K562 (cell line): ENCODE results near the gene TAF1B. TPM values are rescaled to one million over a fixed set of nuclear protein-coding genes. Genes with fewer than 3 reads are reported as not detected.

Experiments used
- ARHGAP35 ChIP-seq: fragments of 450-650 bp; IDR thresholded peaks from 2 replicates; pipeline ENCODE4 v1.6.1; 2018; ENCODE audit not compliant: partially characterized antibody
- BCL6 ChIP-seq: fragments of 250-450 bp; sonication (Bioruptor Pico); IDR thresholded peaks from 2 replicates; pipeline ENCODE4 v1.4.0; 2020
- CHD4 ChIP-seq: fragments of 200-600 bp; sonication (generic); IDR thresholded peaks from 3 replicates; pipeline ENCODE4 v1.6.1; 2012; ENCODE audit warnings: low read depth, mild to moderate bottlenecking, mixed read lengths, low read length, inconsistent platforms; ENCODE audit not compliant: insufficient read depth, insufficient replicate concordance, poor library complexity, severe bottlenecking
- CREM ChIP-seq: IDR thresholded peaks from 2 replicates; pipeline ENCODE4 v1.6.1; 2014; ENCODE audit warnings: antibody characterized with exemption, low read depth
- FOXM1 ChIP-seq, 2 experiments: fragments of 450-650 bp in 1 of 2; sonication (generic) in 1 of 2; formaldehyde crosslinking in 1 of 2; IDR thresholded peaks; 2 replicates each; pipeline versions ENCODE4 v1.6.1 to v1.9.0; 2017 to 2022; ENCODE audit warnings: low read depth in 2 of 2, mild to moderate bottlenecking in 2 of 2, missing genetic modification reagents in 1 of 2, moderate library complexity in 1 of 2
- GATA2 ChIP-seq: sonication (generic); formaldehyde crosslinking; IDR thresholded peaks from 2 replicates; pipeline ENCODE4 v1.4.0; 2020; ENCODE audit warnings: mild to moderate bottlenecking, missing genetic modification reagents
- HNRNPL ChIP-seq: fragments of 200-400 bp; formaldehyde crosslinking; IDR thresholded peaks from 2 replicates; pipeline ENCODE4 v1.6.1; 2017; ENCODE audit warnings: low read depth, mild to moderate bottlenecking, low read length
- IRF1 ChIP-seq: sonication (generic); formaldehyde crosslinking; IDR thresholded peaks from 2 replicates; pipeline ENCODE4 v1.8.0; 2022; ENCODE audit warnings: missing genetic modification reagents, mild to moderate bottlenecking, borderline replicate concordance
- KDM4B ChIP-seq, 2 experiments: fragments of 450-650 bp in 1 of 2; sonication (generic) in 1 of 2; IDR thresholded peaks; 2 replicates each; pipeline ENCODE4 v1.6.1; 2016 to 2017; ENCODE audit warnings: borderline replicate concordance in 2 of 2, antibody characterized with exemption in 1 of 2, low read depth in 1 of 2, mild to moderate bottlenecking in 1 of 2
- NFIC ChIP-seq: fragments of 450-650 bp; IDR thresholded peaks from 2 replicates; pipeline ENCODE4 v1.6.1; 2017; ENCODE audit warnings: mild to moderate bottlenecking, inconsistent platforms
- NFIX ChIP-seq: fragments of 250-450 bp; sonication (Bioruptor Pico); IDR thresholded peaks from 2 replicates; pipeline ENCODE4 v1.4.0; 2020; ENCODE audit warnings: low read depth, mild to moderate bottlenecking, moderate library complexity
- NFRKB ChIP-seq: fragments of 450-650 bp; IDR thresholded peaks from 2 replicates; pipeline ENCODE4 v1.6.1; 2016; ENCODE audit warnings: low read depth
- POLR2AphosphoS2 ChIP-seq: IDR thresholded peaks from 2 replicates; pipeline ENCODE4 v1.6.1; 2012; ENCODE audit warnings: low read length, improper control_type of control experiment
- PYGO2 ChIP-seq: fragments of 450-650 bp; IDR thresholded peaks from 2 replicates; pipeline ENCODE4 v1.6.1; 2016; ENCODE audit warnings: mild to moderate bottlenecking, missing genetic modification characterization, moderate library complexity, missing compliant biosample characterization
- SP2 ChIP-seq: IDR thresholded peaks from 2 replicates; pipeline ENCODE4 v1.6.1; 2011; ENCODE audit warnings: mild to moderate bottlenecking, low read depth, low read length, moderate library complexity; ENCODE audit not compliant: poor library complexity, severe bottlenecking; ENCODE audit errors: extremely low read depth
- SUPT5H ChIP-seq: fragments of 450-650 bp; IDR thresholded peaks from 2 replicates; pipeline ENCODE4 v1.6.1; 2016
- TAF15 ChIP-seq: fragments of 200-400 bp; formaldehyde crosslinking; IDR thresholded peaks from 2 replicates; pipeline ENCODE4 v1.6.1; 2017; ENCODE audit warnings: mild to moderate bottlenecking, low read depth, low read length, moderate library complexity
- U2AF2 ChIP-seq: fragments of 200-400 bp; formaldehyde crosslinking; optimal IDR thresholded peaks from 2 replicates; pipeline ENCODE3; 2017; ENCODE audit warnings: low read depth, mild to moderate bottlenecking, low read length
- ZFP30 ChIP-seq: fragments of 250-450 bp; sonication (Bioruptor Pico); IDR thresholded peaks from 2 replicates; pipeline ENCODE4 v1.8.0; 2022; ENCODE audit warnings: moderate library complexity, mild to moderate bottlenecking, inconsistent platforms, borderline replicate concordance
- ZFX ChIP-seq: sonication (generic); formaldehyde crosslinking; IDR thresholded peaks from 2 replicates; pipeline ENCODE4 v1.8.0; 2022; ENCODE audit warnings: mild to moderate bottlenecking, missing genetic modification reagents, moderate library complexity
- ZKSCAN8 ChIP-seq: fragments of 200-800 bp; sonication (Bioruptor generic); IDR thresholded peaks from 2 replicates; pipeline ENCODE4 v1.6.1; 2016; ENCODE audit warnings: missing genetic modification characterization, missing compliant biosample characterization
- ZNF143 ChIP-seq: sonication (generic); formaldehyde crosslinking; IDR thresholded peaks from 2 replicates; pipeline ENCODE4 v1.9.0; 2022; ENCODE audit warnings: mild to moderate bottlenecking, missing genetic modification reagents
- ZNF311 ChIP-seq: fragments of 250-450 bp; sonication (Bioruptor Pico); IDR thresholded peaks from 2 replicates; pipeline ENCODE4 v1.4.0; 2020; ENCODE audit warnings: mild to moderate bottlenecking, moderate library complexity
- ZNF324 ChIP-seq: fragments of 250-450 bp; sonication (Bioruptor Pico); IDR thresholded peaks from 2 replicates; pipeline ENCODE4 v1.4.0; 2020; ENCODE audit warnings: mild to moderate bottlenecking
- ZNF561 ChIP-seq: fragments of 450-650 bp; formaldehyde crosslinking; conservative IDR thresholded peaks from 2 replicates; pipeline ENCODE4 v1.4.0; 2020; ENCODE audit warnings: mild to moderate bottlenecking, moderate library complexity
- polyA plus RNA-seq, 8 experiments: library from polyadenylated mRNA; depleted of rRNA in 4 of 8; stranded (reverse) in 5 of 8; unstranded in 3 of 8; fragments of >200 nt; fragmentation: Nextera tagmentation in 2 of 8; fragmentation: Illumina TruSeq in 1 of 8; extraction: Ambion mirVana in 2 of 8; extraction: Trizol in 1 of 8; gene quantifications; 2 replicates each; pipeline versions ENCODE4 v1.2.1 to v1.2.3, GENCODE V29; 2011 to 2014; ENCODE audit warnings: inconsistent platforms in 1 of 8, missing spikeins in 1 of 8
- total RNA-seq, 7 experiments: library from RNA; depleted of rRNA in 6 of 7; stranded (reverse); fragments of >200 nt in 6 of 7; fragmentation: Illumina TruSeq in 2 of 7; extraction: Trizol in 2 of 7; gene quantifications; 2 replicates each; pipeline versions ENCODE4 v1.2.1 to v1.2.3, GENCODE V29; 2011 to 2021; ENCODE audit warnings: low replicate concordance in 1 of 7
- TF ChIP-seq, protein P1 (sequence below): fragments of 450-650 bp; IDR thresholded peaks from 2 replicates; pipeline ENCODE4 v1.6.1; 2016; ENCODE audit warnings: low read depth, mild to moderate bottlenecking, moderate library complexity
- TF ChIP-seq, protein P2 (sequence below): sonication (generic); formaldehyde crosslinking; IDR thresholded peaks from 2 replicates; pipeline ENCODE4 v1.8.1; 2022; ENCODE audit warnings: missing genetic modification reagents

Gene TAF1B
- total and polyA plus RNA-seq, 9 of the 15 experiments (the other 6 are each of a cell fraction or from before 2014, with no cell fraction given) = 8.8 to 25.1 (median 17.3) TPM

DNA sequence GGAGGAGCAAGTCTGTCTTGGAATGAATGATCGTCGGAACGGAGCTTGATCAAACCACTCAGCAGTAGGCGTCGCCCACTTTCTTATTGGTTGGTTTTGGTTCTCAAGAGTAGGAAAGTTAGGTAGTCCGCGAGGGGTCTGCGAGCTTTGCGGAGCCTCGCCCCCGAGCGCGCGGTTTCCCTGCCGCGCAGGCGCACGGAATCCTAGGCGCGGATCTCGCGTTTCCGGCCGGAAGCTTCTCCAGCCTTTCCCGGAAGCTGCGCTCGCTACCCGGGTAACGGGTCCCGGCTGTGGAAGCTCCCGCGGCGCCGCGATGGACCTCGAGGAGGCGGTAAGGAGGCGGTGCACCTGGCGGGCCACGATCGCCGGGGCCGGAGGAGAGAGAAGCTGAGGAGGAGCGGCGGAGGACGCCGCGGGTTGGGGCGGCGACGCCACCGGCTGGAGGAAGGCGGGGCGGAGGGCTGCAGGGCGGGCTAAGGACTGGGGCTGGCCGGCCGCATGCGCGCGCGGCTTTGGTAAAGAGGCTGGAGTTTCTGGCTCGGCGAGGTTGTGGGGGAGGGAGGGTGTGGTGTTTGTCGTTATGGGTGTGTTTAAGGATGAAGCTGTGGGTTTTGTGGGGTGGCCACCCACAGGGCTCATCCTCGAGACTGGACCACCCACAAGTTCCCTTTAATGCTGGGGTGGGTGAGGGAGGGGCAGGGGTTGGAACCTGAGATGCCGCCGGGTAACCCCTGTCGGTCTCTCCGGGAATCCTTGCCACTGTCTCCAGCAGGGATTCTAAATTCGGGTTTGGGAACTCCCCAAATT lies at the start of gene TAF1B (continued):
- TF ChIP-seq ZFX (CRISPR knock-in tag) (peak; percentile 86), POLR2AphosphoS2 (no peak), SP2 (no peak), ARHGAP35 (no peak), CHD4 (no peak), NFIX (CRISPR knock-in tag) (no peak), HNRNPL (no peak), ZKSCAN8 (no peak), CREM (peak; percentile 37), PYGO2 (no peak), U2AF2 (no peak), BCL6 (CRISPR knock-in tag) (no peak), ZFP30 (no peak), TAF15 (no peak), GATA2 (no peak), FOXM1 (IDR thresholded peaks at IDR 0.05; ENCODE audit: low read depth) (no peak), FOXM1 (CRISPR knock-in tag; IDR thresholded peaks at IDR 0.05; ENCODE audit: low read depth) (no peak), IRF1 (CRISPR knock-in tag) (no peak; the same call in 1 of the 2 replicates), ZNF561 (CRISPR knock-in tag) (no peak), SUPT5H (peak; percentile 92), KDM4B (IDR thresholded peaks at IDR 0.05; ENCODE audit: borderline replicate concordance in 2 of 2, low read depth in 1 of 2) (0 out of 4 replicates have a peak, but pooled peaks of 1 of the 2 experiments have one; percentile 22), NFIC (0 out of 2 replicates have a peak, but pooled peaks have one; percentile 20), ZNF311 (CRISPR knock-in tag) (no peak), ZNF324 (CRISPR knock-in tag) (no peak), NFRKB (no peak; the same call in 1 of the 2 replicates), ZNF143 (CRISPR knock-in tag) (no peak)
- TF ChIP-seq, protein P1, sequence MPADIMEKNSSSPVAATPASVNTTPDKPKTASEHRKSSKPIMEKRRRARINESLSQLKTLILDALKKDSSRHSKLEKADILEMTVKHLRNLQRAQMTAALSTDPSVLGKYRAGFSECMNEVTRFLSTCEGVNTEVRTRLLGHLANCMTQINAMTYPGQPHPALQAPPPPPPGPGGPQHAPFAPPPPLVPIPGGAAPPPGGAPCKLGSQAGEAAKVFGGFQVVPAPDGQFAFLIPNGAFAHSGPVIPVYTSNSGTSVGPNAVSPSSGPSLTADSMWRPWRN = no peak
- TF ChIP-seq, protein P2, sequence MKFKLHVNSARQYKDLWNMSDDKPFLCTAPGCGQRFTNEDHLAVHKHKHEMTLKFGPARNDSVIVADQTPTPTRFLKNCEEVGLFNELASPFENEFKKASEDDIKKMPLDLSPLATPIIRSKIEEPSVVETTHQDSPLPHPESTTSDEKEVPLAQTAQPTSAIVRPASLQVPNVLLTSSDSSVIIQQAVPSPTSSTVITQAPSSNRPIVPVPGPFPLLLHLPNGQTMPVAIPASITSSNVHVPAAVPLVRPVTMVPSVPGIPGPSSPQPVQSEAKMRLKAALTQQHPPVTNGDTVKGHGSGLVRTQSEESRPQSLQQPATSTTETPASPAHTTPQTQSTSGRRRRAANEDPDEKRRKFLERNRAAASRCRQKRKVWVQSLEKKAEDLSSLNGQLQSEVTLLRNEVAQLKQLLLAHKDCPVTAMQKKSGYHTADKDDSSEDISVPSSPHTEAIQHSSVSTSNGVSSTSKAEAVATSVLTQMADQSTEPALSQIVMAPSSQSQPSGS (CRISPR knock-in tag) = no peak
